Germinal center (tissue), 1 donor: ENCODE data around the gene RRM2.

Experiments
- DNase-seq: peaks from one replicate; pipeline ENCODE4 v3.0.0; 2012; ENCODE audit warnings: mixed read lengths, low spot score

Gene RRM2

DNA sequence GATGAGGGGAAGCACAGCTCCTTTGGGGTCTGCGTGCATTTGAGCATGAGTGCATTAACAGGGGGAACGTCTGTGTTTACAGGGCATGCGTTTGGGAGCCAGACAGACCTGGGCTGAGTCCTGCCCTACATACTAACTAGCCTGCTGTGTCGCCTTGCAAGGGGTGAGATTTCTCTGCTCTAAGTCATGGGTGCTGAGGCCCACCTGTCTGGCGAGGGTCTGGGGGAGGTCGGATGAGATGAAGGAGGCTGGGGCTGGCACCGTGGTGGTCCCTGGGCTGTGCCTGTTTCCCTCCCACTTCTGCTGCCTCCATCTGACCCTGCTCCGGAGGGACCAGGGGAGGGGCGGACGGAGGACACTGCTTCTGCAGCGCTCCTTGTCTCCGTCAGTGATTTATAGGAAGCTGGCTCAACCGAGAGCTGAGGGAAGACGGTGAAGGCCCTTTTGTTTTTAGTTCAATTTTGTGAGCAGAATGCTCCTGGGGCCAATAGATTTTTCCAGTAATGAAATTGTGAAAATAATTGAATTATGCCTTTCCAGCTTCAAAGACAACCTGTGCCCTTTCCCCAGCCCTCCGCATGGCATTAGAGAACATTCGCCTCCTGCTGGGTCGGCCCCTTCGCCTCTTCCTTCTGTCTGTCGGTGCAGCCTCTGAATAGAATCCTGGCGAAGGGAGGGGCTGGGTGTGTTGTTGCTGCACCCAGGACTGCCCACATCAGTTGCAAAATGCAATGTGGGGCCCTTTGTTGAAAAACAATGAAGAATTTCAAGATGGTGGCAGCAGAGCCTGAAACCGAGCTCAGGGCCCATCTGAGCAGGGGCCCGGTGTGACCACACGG, 49.7 kb downstream of the RRM2 start:
- no peak for DNase-seq

DNA sequence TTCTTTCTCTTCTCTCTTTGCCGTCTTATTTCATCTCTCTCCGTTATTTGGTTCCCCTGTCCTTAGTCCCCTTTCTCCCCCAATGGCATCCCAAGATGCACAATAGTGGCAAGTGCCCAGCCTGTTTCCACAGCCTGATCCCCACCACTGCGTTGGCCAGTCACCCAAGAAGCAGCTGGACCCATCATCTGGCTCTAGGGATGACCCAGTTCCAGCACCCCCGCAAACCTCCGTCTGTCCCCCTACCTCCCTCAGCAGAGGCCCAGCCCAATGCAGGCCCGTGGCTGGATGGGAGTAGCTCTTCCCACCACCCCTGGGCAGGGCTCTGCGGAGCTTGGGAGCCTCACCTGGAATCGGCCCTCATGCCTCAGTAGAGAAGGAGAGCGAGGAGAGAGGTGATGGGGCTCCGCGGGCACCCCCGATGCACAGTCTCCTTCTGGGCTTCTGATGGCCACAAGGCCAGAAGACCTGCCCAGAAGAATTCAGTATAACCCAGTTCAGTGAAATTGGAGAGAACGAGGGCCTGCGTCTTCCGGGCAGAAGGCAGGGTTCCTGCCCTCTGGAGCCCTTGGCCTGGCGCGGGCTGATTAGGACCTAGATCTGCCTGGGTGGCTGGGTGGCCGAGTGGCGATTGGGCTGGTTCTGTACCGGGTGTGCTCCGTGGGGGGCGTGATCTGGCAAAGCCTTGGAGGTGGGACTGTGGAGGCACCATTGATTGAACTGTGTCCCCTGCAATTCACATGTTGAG, 50.9 kb downstream of the RRM2 start:
- DNase-seq: no peak

DNA sequence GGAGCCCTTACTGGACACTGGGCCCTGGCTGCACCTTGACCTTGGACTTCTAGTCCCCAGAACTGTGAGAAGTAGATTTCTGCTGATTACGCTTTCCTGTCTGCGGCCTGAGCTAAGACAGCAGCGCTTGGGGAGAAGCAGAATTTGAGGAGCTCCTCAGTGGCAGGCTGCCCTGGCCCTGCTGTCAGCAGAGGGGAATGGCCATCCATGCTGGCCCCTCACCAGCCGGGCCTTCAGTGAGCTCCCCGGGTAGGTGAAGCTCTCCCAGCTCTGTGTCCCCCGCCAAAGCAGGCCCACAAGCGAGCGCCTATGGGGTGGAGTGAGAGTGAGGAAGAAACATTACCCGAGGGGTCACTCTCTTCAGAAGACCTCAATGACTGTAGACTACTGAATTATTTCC, 51.6 kb downstream of the RRM2 start:
- DNase-seq: no peak

DNA sequence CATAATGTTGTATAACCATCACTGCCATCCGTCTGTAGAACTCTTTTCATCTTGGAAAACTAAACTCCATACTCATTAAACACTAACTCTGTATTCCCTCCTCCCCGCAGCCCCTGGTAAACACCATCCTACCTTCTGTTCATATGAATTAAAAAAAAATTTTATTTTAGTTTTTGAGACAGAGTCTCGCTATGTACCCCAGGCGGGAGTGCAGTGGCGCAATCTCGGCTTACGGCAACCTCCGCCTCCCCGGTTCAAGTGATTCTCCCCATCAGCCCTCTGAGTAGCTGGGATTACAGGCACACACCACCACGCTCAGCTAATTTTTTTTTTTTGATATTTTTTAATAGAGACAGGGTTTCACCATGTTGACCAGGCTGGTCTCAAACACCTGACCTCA, 52.9 kb downstream of the RRM2 start:
- DNase-seq: no peak

DNA sequence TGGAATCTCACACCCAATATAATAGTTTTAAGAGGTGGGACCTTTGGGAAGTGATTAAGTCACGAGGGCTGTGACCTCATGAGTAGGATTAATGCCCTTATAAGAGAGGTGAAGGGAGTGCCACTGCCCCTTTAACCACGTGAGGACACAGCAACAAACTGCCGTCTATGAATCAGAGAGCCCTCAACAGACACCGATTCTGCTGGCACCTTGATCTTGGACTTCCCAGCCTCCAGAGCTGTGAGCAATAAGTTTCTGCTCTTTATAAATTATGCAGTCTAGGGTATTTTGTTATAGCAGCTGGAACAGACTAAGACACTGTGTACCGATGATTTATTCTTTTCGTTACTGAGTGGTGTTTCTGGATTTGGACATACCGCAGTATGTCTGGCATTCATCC, 56.2 kb downstream of the RRM2 start:
- DNase-seq: no peak

DNA sequence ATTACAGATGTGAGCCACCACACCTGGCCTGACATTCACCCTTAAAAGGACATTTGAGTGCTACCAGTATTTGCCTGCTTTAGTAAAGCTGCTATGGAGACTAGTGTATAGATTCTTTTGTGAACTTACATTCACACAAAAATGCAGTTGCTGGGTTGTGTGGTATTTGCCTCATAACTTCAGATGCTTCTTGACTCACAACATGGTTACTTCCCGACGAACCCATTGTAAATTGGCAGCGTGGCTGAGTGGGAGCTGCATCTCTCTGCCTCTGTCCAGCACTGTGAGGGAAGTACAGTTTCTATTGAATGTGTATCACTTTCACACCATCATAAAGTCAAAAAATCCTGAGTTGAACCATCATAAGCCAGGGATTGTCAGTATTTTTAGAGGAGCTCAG, 56.9 kb downstream of the RRM2 start:
- DNase-seq: no peak

DNA sequence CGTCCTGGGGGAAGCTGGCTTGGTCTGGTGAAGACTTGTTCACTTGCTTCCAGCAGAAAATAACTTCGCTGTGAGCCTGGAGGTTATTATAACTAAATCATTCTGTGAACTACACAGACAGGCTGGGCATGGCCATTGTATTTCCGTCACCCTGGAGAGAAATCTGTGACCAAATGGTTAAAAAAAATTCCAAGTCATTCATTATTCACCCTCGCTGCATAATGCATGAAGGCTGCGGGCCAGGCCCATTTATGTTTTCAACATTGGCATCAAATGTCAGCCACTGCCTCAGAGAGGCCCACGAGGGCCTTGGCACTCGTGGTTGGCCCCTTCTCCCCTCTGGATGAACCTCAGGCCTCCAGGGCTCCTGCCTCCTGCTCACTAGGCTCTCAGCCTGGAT, 57.7 kb downstream of the RRM2 start:
- no peak for DNase-seq
